Mucosa of stomach (tissue), 1 donor: ENCODE measurements around the gene C19orf47.
A peak's percentile ranks its signal among the peaks of the same experiment; 100 is the strongest.

ENCODE experiments used
- H3K27me3 ChIP-seq: one replicate; pipeline ENCODE4 v1.7.0; 2013; ENCODE audit warnings: mild to moderate bottlenecking, low read length; ENCODE audit not compliant: control insufficient read depth, insufficient read depth
- H3K36me3 ChIP-seq: one replicate; pipeline ENCODE4 v1.7.0; 2013; ENCODE audit warnings: low read length; ENCODE audit not compliant: control insufficient read depth, insufficient read depth
- H3K4me1 ChIP-seq: one replicate; pipeline ENCODE4 v1.7.0; 2013; ENCODE audit warnings: mild to moderate bottlenecking, low read length; ENCODE audit not compliant: control insufficient read depth, insufficient read depth
- H3K4me3 ChIP-seq: one replicate; pipeline ENCODE4 v1.7.0; 2013; ENCODE audit warnings: low read length
- H3K9ac ChIP-seq: one replicate; pipeline ENCODE4 v1.7.0; 2013; ENCODE audit warnings: mild to moderate bottlenecking, low read length, moderate library complexity
- H3K9me3 ChIP-seq: one replicate; pipeline ENCODE4 v1.7.0; 2013; ENCODE audit warnings: mild to moderate bottlenecking, low read length, moderate library complexity; ENCODE audit not compliant: control insufficient read depth
- donor health status: Pancreatic carcinoma.

C19orf47 gene

DNA sequence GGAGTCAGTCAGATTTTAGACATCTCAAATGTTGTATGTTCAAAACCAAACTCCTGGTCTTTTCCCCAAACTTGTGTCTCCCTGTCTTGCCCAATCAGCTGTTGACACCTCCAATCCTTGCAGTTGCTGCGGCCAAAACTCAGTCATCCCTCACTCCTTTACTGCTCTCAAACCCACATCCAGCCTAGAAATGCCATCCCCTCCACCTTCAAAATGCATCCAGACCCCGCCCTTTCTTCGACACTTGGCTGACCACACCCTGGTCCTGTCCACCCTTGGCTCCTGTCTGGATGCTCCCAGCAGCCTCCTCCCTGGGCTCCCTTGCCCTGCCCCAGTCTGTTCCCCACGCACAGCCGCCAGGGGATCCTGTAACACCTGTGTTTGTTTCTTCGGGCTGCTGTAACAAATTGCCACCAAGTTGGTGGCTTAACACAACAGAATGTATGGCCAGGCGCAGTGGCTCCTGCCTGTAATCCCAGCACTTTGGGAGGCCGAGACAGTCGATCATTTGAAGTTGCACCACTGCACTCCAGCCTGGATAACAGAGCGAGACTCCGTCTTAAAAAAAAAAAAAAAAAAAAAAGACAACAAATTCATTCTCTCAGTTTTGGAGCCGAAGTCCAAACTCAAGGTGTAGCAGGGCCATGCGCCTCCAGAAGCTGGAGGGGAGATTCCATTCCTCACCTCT is 12.0 kb upstream of the C19orf47 start:
- no peaks in the 10 kb centered on the region for H3K27me3 ChIP-seq
- H3K9ac ChIP-seq = no peak overlapping the region
- no peaks in the 10 kb centered on the region for H3K36me3 ChIP-seq
- H3K4me1 ChIP-seq = peaks cover 3% of the 10 kb centered on the region
- H3K4me3 ChIP-seq = no peak overlapping the region
- no peaks in the 10 kb centered on the region for H3K9me3 ChIP-seq

DNA sequence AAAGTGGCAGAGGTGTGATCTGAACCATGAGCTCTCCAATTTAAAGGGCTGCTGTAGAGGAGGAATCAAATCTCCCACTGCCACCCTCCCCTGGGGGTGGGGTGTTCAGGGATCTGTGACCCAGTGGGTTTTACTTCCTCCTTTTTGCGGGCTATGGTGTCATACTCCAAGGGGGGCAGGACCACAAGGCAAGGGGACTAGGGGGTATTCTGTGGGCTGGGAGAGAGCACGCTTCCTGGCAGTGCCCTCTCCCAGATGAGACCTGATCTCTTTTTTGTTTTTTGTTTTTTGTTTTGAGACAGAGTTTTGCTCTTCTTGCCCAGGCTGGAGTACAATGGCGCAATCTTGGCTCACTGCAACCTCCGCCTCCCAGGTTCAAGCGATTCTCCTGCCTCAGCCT is 10.6 kb upstream of the C19orf47 start:
- Histone ChIP-seq H3K9me3 (no peaks in the 10 kb centered on the region), H3K4me3 (no peak overlapping the region), H3K27me3 (no peaks in the 10 kb centered on the region), H3K36me3 (no peaks in the 10 kb centered on the region), H3K4me1 (no peaks in the 10 kb centered on the region), H3K9ac (no peak overlapping the region)

DNA sequence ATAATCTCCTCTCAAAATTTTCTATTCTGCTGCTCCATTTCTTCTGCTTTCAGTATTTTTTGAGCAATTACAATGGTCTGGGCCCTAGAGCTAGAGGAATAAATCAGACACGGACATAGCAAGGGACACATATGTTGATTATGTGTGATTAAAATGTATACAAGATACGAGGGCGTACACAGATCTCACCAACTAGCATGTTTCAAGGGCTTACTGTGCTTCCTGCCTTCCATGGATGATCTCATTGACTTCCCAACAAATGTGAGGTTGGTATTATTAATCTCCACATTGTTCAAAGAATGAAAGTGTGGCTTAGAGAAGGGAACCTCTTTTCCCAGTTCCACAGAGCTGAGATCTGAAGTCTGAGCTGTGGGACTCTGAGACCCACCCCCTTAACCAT is 9.4 kb upstream of the C19orf47 start:
- Histone ChIP-seq H3K4me1 (no peaks in the 10 kb centered on the region), H3K36me3 (no peaks in the 10 kb centered on the region), H3K9me3 (no peaks in the 10 kb centered on the region), H3K9ac (no peak overlapping the region), H3K27me3 (no peaks in the 10 kb centered on the region), H3K4me3 (no peak overlapping the region)

DNA sequence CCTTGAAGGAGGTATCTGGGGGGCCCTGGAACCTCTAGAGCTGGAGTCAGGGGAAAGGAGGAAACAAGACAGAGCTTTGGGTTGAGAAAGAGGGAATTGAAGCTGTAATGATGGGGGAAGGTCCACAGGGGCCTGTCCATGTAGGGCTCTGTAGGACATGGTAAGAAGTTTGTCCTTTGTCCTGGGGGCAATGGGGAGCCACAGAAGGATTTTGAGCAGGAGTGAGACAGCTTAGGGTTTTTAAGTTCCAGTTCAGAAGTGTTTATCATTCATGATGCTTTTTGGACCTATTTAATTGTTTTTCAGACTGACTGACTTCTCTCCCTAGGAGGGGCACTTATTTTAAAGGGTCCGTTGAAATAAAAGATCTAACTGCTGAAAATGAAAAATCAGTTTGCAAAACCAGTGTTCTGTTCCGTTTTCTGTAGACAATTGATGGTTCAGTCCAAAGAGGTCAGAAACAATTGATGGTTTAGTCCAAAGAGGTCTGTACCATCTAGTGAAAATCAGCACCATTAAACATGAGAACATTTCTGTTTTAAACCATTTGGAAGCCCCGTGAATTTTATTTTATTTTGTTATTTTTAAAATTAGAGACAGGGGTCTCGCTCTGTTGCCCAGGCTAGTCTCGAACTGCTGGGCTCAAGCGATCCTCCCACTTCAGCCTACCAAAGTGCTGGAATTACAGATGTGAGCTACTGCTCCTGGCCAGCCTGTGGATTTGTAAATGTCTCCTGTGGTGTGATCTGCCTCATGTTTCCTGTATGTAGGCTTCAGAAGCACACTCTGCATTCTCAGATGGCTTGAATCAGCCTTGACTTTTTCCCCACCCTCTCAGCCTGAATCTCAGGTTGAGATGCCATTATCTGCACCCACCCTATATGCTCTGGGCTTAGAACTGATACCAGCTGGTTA is 8.7 kb upstream of the C19orf47 start:
- H3K9me3 ChIP-seq = no peaks in the 10 kb centered on the region
- no peaks in the 10 kb centered on the region for H3K4me1 ChIP-seq
- no peak overlapping the region for H3K4me3 ChIP-seq
- no peaks in the 10 kb centered on the region for H3K36me3 ChIP-seq
- no peaks in the 10 kb centered on the region for H3K27me3 ChIP-seq
- no peak overlapping the region for H3K9ac ChIP-seq

DNA sequence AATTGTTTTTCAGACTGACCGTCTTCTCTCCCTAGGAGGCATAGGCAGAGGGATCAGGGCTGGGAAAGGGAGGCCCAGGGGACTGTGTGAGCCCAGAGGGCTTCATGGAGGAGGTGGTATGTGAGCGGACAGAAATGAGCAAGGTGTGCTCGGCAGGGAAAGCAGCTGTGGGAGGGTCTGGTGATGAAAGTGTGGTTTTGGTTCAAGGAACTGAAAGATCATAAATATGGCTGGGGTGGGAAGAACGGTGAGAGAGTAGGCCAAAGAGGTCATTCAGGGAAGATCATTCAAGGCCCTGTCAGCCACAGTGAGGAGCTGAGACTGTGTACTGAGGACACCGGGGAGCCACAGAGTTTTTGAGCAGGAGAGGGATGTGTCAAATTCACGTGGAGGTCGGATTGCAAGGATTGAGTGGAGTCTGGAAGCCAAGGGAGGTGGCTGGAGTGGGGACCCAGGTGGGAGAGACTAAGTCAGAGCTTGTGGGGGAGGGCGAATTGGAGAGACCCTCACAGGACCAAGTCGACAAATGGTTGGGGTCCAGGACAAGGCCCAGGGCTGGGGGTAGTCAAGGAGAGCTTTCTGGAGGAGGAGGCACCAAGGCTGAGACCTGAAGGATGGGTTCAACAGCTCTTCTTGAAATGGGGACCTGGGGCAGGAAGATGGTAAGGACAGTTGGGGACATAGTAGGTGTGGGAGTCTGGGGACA is 7.9 kb upstream of the C19orf47 start:
- H3K27me3 ChIP-seq = no peaks in the 10 kb centered on the region
- no peaks in the 10 kb centered on the region for H3K9me3 ChIP-seq
- H3K36me3 ChIP-seq = peaks cover 4% of the 10 kb centered on the region
- H3K4me3 ChIP-seq = no peak overlapping the region
- H3K4me1 ChIP-seq = no peaks in the 10 kb centered on the region
- H3K9ac ChIP-seq = no peak overlapping the region

DNA sequence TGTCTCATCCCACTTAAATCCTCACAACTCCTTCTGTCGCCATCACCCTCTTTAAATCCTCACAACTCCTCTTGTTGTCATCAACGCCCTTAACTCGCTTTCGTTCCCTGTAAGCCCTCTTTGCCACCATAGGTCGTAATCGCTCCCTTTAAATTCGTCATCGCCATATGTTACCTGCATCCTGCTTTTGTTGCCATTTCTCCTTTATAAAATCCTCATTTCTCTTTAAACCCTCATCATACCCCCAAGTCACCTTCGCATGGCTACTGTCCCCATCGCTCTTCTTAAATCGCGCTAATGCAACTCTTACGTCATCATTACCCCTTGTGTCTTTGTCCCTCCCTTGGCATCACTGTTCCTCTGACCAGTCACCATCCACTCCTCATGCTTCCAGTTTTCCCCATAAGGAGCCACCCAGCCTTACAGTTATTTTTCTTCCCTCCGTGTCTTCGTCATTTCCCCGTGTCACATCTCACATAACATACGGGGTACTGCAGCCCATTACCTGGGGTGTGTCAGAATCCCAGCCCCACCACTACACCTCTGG is 837 bp upstream of the C19orf47 start:
- Histone ChIP-seq H3K9ac (peak overlapping the region; percentile 84), H3K36me3 (peaks cover 4% of the 10 kb centered on the region), H3K4me1 (peaks cover 5% of the 10 kb centered on the region), H3K9me3 (no peaks in the 10 kb centered on the region), H3K27me3 (no peaks in the 10 kb centered on the region), H3K4me3 (peak overlapping the region; percentile 80)

DNA sequence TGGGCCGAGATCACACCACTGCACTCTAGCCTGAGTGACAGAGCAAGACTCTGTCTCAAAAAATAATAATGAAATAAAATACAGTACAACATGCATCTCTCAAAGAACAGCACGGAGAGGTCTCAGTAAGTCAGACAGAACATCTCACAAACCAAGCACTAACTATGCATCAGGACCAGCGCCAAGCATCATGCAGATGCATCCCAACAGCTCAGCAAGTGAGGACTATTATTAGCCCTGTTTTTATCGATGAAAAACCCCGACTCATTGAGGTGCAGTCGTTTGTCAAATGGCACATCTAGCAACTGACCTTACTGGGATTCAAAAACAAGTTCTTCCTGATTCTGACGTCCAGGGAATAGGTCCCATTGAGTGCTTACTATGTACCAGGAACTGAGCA is 3.8 kb downstream of the C19orf47 start:
- Histone ChIP-seq H3K9ac (no peak overlapping the region), H3K9me3 (no peaks in the 10 kb centered on the region), H3K36me3 (no peaks in the 10 kb centered on the region), H3K4me3 (no peak overlapping the region), H3K4me1 (peaks cover 4% of the 10 kb centered on the region), H3K27me3 (no peaks in the 10 kb centered on the region)

DNA sequence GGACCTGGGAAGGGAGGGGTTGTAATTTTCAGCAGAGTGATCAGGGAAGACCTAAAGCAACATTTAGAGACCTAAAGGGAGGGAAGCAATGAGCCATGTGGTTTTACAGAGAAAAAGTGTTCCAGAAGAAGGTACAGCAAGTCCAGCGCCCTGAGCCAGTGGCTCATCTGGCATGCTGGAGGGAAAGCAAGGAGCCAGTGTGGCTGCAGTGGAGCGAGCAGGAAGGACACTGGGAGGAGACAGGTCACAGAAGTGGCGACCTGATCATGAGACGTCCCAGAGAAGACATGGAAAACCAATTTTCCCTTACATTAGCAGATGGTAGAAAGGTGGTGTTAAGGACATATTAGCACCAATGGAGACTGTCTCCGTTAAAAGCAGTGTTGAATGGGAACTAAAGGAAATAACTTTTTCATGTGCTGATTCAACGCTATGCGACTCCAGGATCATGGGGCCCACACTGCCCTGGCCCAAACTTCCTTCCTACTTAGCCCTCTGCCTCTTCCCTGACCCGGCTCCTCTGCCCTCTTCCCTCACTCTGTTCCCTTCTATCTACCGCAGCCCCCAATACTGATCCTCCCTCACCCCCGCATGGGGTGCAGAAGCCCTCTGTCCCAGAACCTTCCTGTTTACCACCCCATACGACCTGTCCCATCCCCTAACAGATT is 5.4 kb downstream of the C19orf47 start:
- H3K27me3 ChIP-seq = no peaks in the 10 kb centered on the region
- no peaks in the 10 kb centered on the region for H3K36me3 ChIP-seq
- H3K9ac ChIP-seq = no peak overlapping the region
- H3K4me3 ChIP-seq = no peak overlapping the region
- no peaks in the 10 kb centered on the region for H3K4me1 ChIP-seq
- no peaks in the 10 kb centered on the region for H3K9me3 ChIP-seq

DNA sequence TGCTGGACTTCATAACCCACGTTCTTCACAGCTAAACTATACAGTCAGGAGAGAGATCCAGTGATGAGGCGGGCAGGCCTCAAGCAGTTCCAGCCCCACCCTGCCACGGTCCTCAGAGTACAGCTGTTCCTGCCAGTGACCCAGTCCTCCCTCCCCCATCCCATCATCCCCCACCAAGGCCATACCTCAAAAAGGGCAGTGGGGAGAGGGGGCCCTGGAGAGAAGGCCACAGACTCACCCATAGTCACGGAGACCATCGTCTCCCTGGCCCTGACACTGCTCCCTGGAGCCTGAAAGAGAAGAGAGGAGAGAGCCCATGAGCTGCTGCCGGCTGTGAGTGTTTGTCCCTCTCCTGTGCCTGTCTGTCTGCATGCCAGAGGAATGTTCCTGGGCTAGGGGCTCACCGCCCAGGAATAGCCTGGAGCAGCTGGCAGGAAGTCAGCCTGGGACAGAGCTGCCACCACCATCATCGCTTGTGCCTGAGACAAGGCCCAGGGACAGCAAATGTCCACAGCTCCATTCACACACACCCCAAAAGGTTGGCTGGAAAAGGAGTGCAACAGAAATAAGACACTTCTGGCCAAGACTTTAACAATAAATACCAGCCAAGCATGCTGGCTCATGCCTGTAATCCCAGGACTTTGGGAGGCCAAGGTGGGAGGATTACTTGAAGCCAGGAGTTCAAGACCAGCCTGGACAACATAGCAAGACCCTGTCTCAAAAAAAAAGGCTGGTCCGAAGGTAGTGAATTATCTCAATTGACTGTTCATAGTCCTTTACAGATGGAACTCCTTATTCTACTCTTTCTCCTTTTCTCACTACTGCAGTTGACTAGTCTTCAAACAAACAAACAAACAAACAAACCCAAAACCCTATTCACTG is 6.4 kb downstream of the C19orf47 start:
- no peak overlapping the region for H3K9ac ChIP-seq
- H3K4me1 ChIP-seq = no peaks in the 10 kb centered on the region
- H3K4me3 ChIP-seq = no peak overlapping the region
- no peaks in the 10 kb centered on the region for H3K36me3 ChIP-seq
- H3K9me3 ChIP-seq = no peaks in the 10 kb centered on the region
- no peaks in the 10 kb centered on the region for H3K27me3 ChIP-seq

DNA sequence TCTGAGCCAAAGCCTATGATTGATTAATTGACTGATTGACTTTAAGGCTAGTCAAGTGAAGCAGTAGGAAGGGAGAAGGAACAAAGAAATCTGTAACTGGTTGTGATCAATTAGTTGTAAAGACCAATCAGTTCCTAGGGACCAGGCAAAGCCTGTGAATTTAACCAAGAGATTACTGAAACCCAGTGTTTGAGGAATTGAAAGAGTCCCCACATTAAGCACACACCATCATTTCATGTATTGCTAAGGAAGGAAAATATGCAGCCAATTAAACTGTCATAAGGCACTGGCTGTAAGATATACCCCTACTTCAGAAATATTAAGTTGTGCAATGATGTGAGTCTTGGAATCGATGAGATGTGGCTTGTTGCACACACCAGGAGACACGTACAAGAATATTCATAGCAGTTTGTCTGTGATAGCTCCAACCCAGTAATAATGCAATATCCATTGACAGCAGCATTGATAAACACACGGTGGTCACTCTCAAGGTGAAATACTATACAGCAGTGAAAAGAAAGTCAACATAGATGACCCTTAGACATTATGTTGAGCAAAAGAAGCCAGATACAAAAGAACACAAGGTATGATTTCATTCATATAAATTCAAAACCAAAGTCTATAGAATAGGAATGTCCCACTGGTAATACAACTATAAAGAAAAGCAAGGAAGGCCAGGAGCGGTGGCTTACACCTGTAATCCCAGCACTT is 9.0 kb downstream of the C19orf47 start:
- no peaks in the 10 kb centered on the region for H3K27me3 ChIP-seq
- no peak overlapping the region for H3K9ac ChIP-seq
- no peak overlapping the region for H3K4me3 ChIP-seq
- H3K36me3 ChIP-seq = no peaks in the 10 kb centered on the region
- no peaks in the 10 kb centered on the region for H3K4me1 ChIP-seq
- no peaks in the 10 kb centered on the region for H3K9me3 ChIP-seq
